Measurements from ENCODE around the gene NUCKS1.

DNA sequence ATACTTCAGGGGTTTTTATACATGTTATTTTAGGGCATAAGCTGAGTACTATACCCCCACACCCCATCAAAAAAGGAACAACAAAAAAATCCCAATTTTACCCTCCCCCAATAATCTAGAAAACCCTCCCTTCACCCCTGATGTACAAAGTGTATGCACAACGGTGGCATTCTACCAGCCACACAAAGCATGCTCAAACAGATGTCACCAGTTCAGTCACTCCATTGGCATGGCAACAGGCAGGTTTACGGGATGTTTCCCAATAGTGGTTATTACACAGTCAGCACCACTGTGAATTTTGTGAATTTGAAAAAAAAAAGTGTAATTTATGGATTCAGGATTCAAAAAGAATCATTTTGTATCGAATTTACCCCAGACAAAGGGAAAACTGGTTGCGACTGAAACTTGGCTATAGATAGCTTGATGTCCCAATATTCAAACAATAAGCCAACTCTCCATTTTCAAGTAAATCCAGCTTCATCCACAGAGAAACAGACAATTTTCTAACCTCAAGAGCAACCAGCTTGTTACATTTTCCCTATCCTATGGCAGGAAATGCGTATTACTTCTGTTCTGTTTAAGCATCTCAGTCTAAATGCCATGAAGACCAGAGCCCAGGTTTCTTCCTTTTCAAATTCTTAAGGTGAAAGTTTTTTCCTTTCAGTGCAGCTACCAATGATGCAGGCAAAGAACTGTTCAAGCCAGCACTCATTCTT, 35.6 kb downstream of the NUCKS1 start:
- TF ChIP-seq, protein P1, sequence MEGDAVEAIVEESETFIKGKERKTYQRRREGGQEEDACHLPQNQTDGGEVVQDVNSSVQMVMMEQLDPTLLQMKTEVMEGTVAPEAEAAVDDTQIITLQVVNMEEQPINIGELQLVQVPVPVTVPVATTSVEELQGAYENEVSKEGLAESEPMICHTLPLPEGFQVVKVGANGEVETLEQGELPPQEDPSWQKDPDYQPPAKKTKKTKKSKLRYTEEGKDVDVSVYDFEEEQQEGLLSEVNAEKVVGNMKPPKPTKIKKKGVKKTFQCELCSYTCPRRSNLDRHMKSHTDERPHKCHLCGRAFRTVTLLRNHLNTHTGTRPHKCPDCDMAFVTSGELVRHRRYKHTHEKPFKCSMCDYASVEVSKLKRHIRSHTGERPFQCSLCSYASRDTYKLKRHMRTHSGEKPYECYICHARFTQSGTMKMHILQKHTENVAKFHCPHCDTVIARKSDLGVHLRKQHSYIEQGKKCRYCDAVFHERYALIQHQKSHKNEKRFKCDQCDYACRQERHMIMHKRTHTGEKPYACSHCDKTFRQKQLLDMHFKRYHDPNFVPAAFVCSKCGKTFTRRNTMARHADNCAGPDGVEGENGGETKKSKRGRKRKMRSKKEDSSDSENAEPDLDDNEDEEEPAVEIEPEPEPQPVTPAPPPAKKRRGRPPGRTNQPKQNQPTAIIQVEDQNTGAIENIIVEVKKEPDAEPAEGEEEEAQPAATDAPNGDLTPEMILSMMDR (conservative IDR thresholded peaks at IDR 0.05 in 1 of 2, IDR thresholded peaks at IDR 0.05 in 1 of 2; ENCODE audit: extremely low read depth in 1 of 2, insufficient read depth in 1 of 2, low read depth in 1 of 2, low read length in 2 of 2) = no peak
- TF ChIP-seq EZH2 (IDR thresholded peaks at IDR 0.05; ENCODE audit: borderline replicate concordance, low read length) = no peak
